Endothelial cell of umbilical vein (primary cell): ENCODE data around the gene ZNF385D.

ENCODE experiments used
- EZH2 ChIP-seq: IDR thresholded peaks from 2 replicates; pipeline ENCODE4 v1.6.1; 2012; ENCODE audit warnings: borderline replicate concordance, low read depth, mild to moderate bottlenecking, moderate library complexity, low read length, inconsistent platforms; ENCODE audit not compliant: severe bottlenecking
- FOS ChIP-seq: IDR thresholded peaks from 2 replicates; pipeline ENCODE4 v1.6.1; 2011; ENCODE audit warnings: mild to moderate bottlenecking, low read length, moderate library complexity, borderline replicate concordance; ENCODE audit not compliant: insufficient read depth
- POLR2A ChIP-seq: IDR thresholded peaks from 2 replicates; pipeline ENCODE4 v1.6.1; 2012; ENCODE audit warnings: low read depth, mild to moderate bottlenecking, control low read depth, low read length
- POLR2AphosphoS5 ChIP-seq: IDR thresholded peaks from 2 replicates; pipeline ENCODE4 v1.6.1; 2012; ENCODE audit warnings: low read depth, mild to moderate bottlenecking, control low read depth, low read length, moderate library complexity; ENCODE audit not compliant: insufficient read depth
- TF ChIP-seq, protein P1 (sequence below), 2 donors: IDR thresholded peaks; 1 replicate in 1 of 2; 2 replicates in 1 of 2; pipeline ENCODE4 v1.5.1; 2011; ENCODE audit warnings: low read length in 2 of 2, mild to moderate bottlenecking in 2 of 2, moderate library complexity in 2 of 2, control low read depth in 1 of 2, inconsistent platforms in 1 of 2, low read depth in 1 of 2; ENCODE audit not compliant: insufficient read depth in 1 of 2; ENCODE audit errors: extremely low read depth in 1 of 2

DNA sequence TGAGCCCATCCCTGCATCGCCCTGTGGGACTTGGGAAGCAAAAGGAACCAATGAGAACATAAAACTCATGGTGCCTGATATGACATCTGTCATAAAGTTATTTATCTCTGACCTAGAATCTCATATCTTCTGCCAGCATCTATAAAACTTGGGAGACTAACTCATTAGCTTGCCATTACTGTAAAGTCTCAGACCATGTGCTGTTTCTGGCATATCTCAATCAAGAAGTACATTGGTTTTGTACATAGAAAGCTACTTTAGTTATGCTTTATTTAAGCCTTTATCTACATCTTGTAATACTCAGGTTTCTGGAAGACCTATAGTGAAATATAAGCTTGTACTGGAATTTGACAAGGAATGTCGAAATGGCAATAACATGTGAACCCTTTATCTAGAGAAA lies 112.5 kb downstream of the ZNF385D start:
- TF ChIP-seq, protein P1, sequence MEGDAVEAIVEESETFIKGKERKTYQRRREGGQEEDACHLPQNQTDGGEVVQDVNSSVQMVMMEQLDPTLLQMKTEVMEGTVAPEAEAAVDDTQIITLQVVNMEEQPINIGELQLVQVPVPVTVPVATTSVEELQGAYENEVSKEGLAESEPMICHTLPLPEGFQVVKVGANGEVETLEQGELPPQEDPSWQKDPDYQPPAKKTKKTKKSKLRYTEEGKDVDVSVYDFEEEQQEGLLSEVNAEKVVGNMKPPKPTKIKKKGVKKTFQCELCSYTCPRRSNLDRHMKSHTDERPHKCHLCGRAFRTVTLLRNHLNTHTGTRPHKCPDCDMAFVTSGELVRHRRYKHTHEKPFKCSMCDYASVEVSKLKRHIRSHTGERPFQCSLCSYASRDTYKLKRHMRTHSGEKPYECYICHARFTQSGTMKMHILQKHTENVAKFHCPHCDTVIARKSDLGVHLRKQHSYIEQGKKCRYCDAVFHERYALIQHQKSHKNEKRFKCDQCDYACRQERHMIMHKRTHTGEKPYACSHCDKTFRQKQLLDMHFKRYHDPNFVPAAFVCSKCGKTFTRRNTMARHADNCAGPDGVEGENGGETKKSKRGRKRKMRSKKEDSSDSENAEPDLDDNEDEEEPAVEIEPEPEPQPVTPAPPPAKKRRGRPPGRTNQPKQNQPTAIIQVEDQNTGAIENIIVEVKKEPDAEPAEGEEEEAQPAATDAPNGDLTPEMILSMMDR (IDR thresholded peaks at IDR 0.05; ENCODE audit: extremely low read depth in 1 of 2, insufficient read depth in 1 of 2, low read depth in 1 of 2, low read length in 2 of 2): no peak
- TF ChIP-seq POLR2AphosphoS5: no peak
- TF ChIP-seq EZH2: no peak
- no peak for TF ChIP-seq POLR2A
- TF ChIP-seq FOS: no peak
